Astrocyte (in vitro differentiated cells and primary cell): ENCODE results near the gene DLX2.

ENCODE experiments used
- CTCF ChIP-seq: IDR thresholded peaks from 2 replicates; pipeline ENCODE4 v1.5.1; 2011; ENCODE audit warnings: low read depth, mild to moderate bottlenecking, inconsistent platforms, low read length, moderate library complexity; ENCODE audit not compliant: insufficient read depth
- EZH2 ChIP-seq: IDR thresholded peaks from 2 replicates; pipeline ENCODE4 v1.6.1; 2012; ENCODE audit warnings: mild to moderate bottlenecking, low read length, inconsistent platforms; ENCODE audit not compliant: insufficient read depth

GRCh38 chr2:172089005-172089504 lies 13.6 kb downstream of the DLX2 start:
- no peak for TF ChIP-seq EZH2
- no peak for TF ChIP-seq CTCF
